ENCODE measurements around the gene PCNX1. TPM values are rescaled to one million over a fixed set of nuclear protein-coding genes. Genes with fewer than 3 reads are reported as not detected.

Gene PCNX1
- total and polyA plus RNA-seq, 2 donors (not counting 1 experiment from before 2014, with no cell fraction given): 17.0 to 84.5 TPM

- POLR2A ChIA-PET: no interaction called here
- Histone ChIP-seq H3K9ac (ENCODE audit: low read length) (no peak overlapping the region), H3K36me3 (replicated peaks in 1 of 2; ENCODE audit: control extremely low read depth in 1 of 2, control insufficient read depth in 1 of 2, extremely low read depth in 1 of 2, insufficient read depth in 2 of 2, low read length in 1 of 2) (peaks cover 18 to 32% of the 10 kb centered on the region in 2 experiments), H3K27me3 (replicated peaks in 1 of 4; ENCODE audit: control extremely low read depth in 1 of 4, control insufficient read depth in 3 of 4, insufficient read depth in 4 of 4, low read length in 3 of 4) (no peaks in the 10 kb centered on the region), H3K9me3 (ENCODE audit: control extremely low read depth in 1 of 3, control insufficient read depth in 2 of 3, insufficient read depth in 1 of 3, low read length in 2 of 3) (no peaks in the 10 kb centered on the region), H3K27ac (ENCODE audit: low read length in 2 of 2) (no peak overlapping the region), H3K79me2 (ENCODE audit: control insufficient read depth, insufficient read depth, low read length) (no peaks in the 10 kb centered on the region), H3K4me1 (ENCODE audit: control insufficient read depth in 2 of 2, insufficient read depth in 2 of 2, low read length in 2 of 2) (peaks cover 19 to 24% of the 10 kb centered on the region in 2 donors), H4K20me1 (ENCODE audit: control insufficient read depth, insufficient read depth, low read length, poor library complexity, severe bottlenecking) (no peaks in the 10 kb centered on the region), H2AFZ (ENCODE audit: insufficient read depth, low read depth, low read length, poor library complexity, severe bottlenecking) (no peak overlapping the region), H3K4me3 (ENCODE audit: control extremely low read depth in 1 of 5, extremely low read depth in 1 of 5, insufficient read depth in 1 of 5, low read depth in 2 of 5, low read length in 4 of 5) (no peak overlapping the region), H3K4me2 (replicated peaks; ENCODE audit: low read depth, low read length, poor library complexity, severe bottlenecking) (no peak overlapping the region)
- TF ChIP-seq EZH2 (IDR thresholded peaks at IDR 0.05; ENCODE audit: borderline replicate concordance, insufficient read depth, low read depth, low read length, poor library complexity, severe bottlenecking) (no peak), CTCF (IDR thresholded peaks at IDR 0.05) (no peak)
- H3K4me3 Mint-ChIP-seq: no peak overlapping the region
- ATAC-seq (ENCODE audit: low read depth) (no peak), DNase-seq (no peak)
- intact Hi-C loops (cut with micrococcal nuclease): loop anchor here (10.0 kb wide), 1 partner anchor 201 kb away; no protein-coding TSS in a partner anchor
- H3K27me3 Mint-ChIP-seq: no peaks in the 10 kb centered on the region
- no peaks in the 10 kb centered on the region for H3K9me3 Mint-ChIP-seq (ENCODE audit: insufficient read depth)
- H3K27ac Mint-ChIP-seq: no peak overlapping the region
- CTCF ChIA-PET: interaction anchor here (2.8 to 4.8 kb wide), 3 partner anchors 9 to 640 kb away, joined by 13 to 30 read pairs (median 14); no protein-coding TSS in a partner anchor
- H3K4me1 Mint-ChIP-seq: peaks cover 26% of the 10 kb centered on the region
These were observed 206.1 kb downstream of the PCNX1 start for GRCh38 chr14:71113376-71113775.

GRCh38 chr14:71114565-71114964 is 207.3 kb downstream of the PCNX1 start:
- Histone ChIP-seq H3K4me2 (replicated peaks; ENCODE audit: low read depth, low read length, poor library complexity, severe bottlenecking) (no peak overlapping the region), H3K9me3 (ENCODE audit: control extremely low read depth in 1 of 3, control insufficient read depth in 2 of 3, insufficient read depth in 1 of 3, low read length in 2 of 3) (no peaks in the 10 kb centered on the region), H3K27ac (ENCODE audit: low read length in 2 of 2) (no peak overlapping the region), H3K27me3 (replicated peaks in 1 of 4; ENCODE audit: control extremely low read depth in 1 of 4, control insufficient read depth in 3 of 4, insufficient read depth in 4 of 4, low read length in 3 of 4) (no peaks in the 10 kb centered on the region), H3K4me3 (ENCODE audit: control extremely low read depth in 1 of 5, extremely low read depth in 1 of 5, insufficient read depth in 1 of 5, low read depth in 2 of 5, low read length in 4 of 5) (no peak overlapping the region), H3K79me2 (ENCODE audit: control insufficient read depth, insufficient read depth, low read length) (no peaks in the 10 kb centered on the region), H3K9ac (ENCODE audit: low read length) (no peak overlapping the region), H4K20me1 (ENCODE audit: control insufficient read depth, insufficient read depth, low read length, poor library complexity, severe bottlenecking) (no peaks in the 10 kb centered on the region), H2AFZ (ENCODE audit: insufficient read depth, low read depth, low read length, poor library complexity, severe bottlenecking) (no peak overlapping the region), H3K4me1 (ENCODE audit: control insufficient read depth in 2 of 2, insufficient read depth in 2 of 2, low read length in 2 of 2) (peaks cover 22 to 24% of the 10 kb centered on the region in 2 donors), H3K36me3 (replicated peaks in 1 of 2; ENCODE audit: control extremely low read depth in 1 of 2, control insufficient read depth in 1 of 2, extremely low read depth in 1 of 2, insufficient read depth in 2 of 2, low read length in 1 of 2) (peaks cover 13 to 20% of the 10 kb centered on the region in 2 experiments)
- no peak overlapping the region for H3K4me3 Mint-ChIP-seq
- DNase-seq: no peak
- H3K4me1 Mint-ChIP-seq: peaks cover 35% of the 10 kb centered on the region
- H3K27ac Mint-ChIP-seq: no peak overlapping the region
- TF ChIP-seq CTCF (IDR thresholded peaks at IDR 0.05): no peak
- TF ChIP-seq EZH2 (IDR thresholded peaks at IDR 0.05; ENCODE audit: borderline replicate concordance, insufficient read depth, low read depth, low read length, poor library complexity, severe bottlenecking): no peak
- no peaks in the 10 kb centered on the region for H3K27me3 Mint-ChIP-seq
- ChIA-PET POLR2A (interaction anchor here (0.7 to 0.9 kb wide), 2 partner anchors 10 to 28 kb away, joined by 3 to 7 read pairs; no protein-coding TSS in a partner anchor), CTCF (interaction anchor here (1.0 to 4.8 kb wide), 5 partner anchors 10 to 639 kb away, joined by 3 to 30 read pairs (median 13); no protein-coding TSS in a partner anchor)
- H3K9me3 Mint-ChIP-seq (ENCODE audit: insufficient read depth): no peaks in the 10 kb centered on the region
- no peak for ATAC-seq (ENCODE audit: low read depth)
- intact Hi-C loops (cut with micrococcal nuclease): loop anchor here (10.0 kb wide), 1 partner anchor 200 kb away; no protein-coding TSS in a partner anchor
- no CpG with 5 or more reads among the region's 1 CpG for WGBS (ENCODE audit: insufficient coverage)
